K562 (cell line): ENCODE measurements around the gene NYAP2.

ENCODE experiments used
- BHLHE40 ChIP-seq: IDR thresholded peaks from 2 replicates; pipeline ENCODE4 v1.6.1; 2011; ENCODE audit warnings: low read length, improper control_type of control experiment
- MEF2A ChIP-seq: IDR thresholded peaks from 2 replicates; pipeline ENCODE4 v1.6.1; 2011; ENCODE audit warnings: low read depth, mild to moderate bottlenecking, low read length, moderate library complexity; ENCODE audit not compliant: control insufficient read depth
- NUFIP1 ChIP-seq: fragments of 450-650 bp; IDR thresholded peaks from 2 replicates; pipeline ENCODE4 v1.6.1; 2018; ENCODE audit not compliant: partially characterized antibody
- PCBP2 ChIP-seq: fragments of 200-400 bp; formaldehyde crosslinking; IDR thresholded peaks from 2 replicates; pipeline ENCODE4 v1.6.1; 2018; ENCODE audit warnings: low read length, low read depth, mild to moderate bottlenecking, moderate library complexity; ENCODE audit not compliant: poor library complexity, severe bottlenecking
- POLR2AphosphoS5 ChIP-seq: IDR thresholded peaks from 2 replicates; pipeline ENCODE4 v1.6.1; 2011; ENCODE audit warnings: mild to moderate bottlenecking, low read depth, low read length, moderate library complexity; ENCODE audit not compliant: control insufficient read depth, insufficient read depth
- SIX5 ChIP-seq, 2 experiments: IDR thresholded peaks; 2 replicates each; pipeline ENCODE4 v1.6.1; 2011; ENCODE audit warnings: low read length in 2 of 2, borderline replicate concordance in 1 of 2, low read depth in 1 of 2, mild to moderate bottlenecking in 1 of 2, moderate library complexity in 1 of 2; ENCODE audit not compliant: insufficient read depth in 1 of 2

GRCh38 chr2:225569995-225570394 is 170.5 kb downstream of the NYAP2 start:
- TF ChIP-seq POLR2AphosphoS5 = no peak
- TF ChIP-seq MEF2A = no peak
- TF ChIP-seq SIX5 (IDR thresholded peaks at IDR 0.05; ENCODE audit: borderline replicate concordance in 1 of 2, insufficient read depth in 1 of 2, low read depth in 1 of 2, low read length in 2 of 2) = no peak
- no peak for TF ChIP-seq BHLHE40
- TF ChIP-seq NUFIP1 = no peak
- TF ChIP-seq PCBP2 = no peak
